Daoy (cell line): ENCODE results near the gene TMSB15A. TPM values are rescaled to one million over a fixed set of nuclear protein-coding genes. Genes with fewer than 3 reads are reported as not detected.
A peak's percentile ranks its signal among the peaks of the same experiment; 100 is the strongest.
"Not testable (repeated sequence)": the region's sequence is repeated elsewhere in the genome, so short reads cannot be mapped to it uniquely, and the experiment has no call there.

ENCODE experiments used
- DNase-seq: peaks from one replicate; pipeline ENCODE4 v3.0.0-alpha.2; 2015; ENCODE audit warnings: low read depth
- total RNA-seq: library from RNA; depleted of rRNA; stranded (reverse); fragments of >200 nt; shearing (Covaris generic); gene quantifications from 2 replicates; pipeline ENCODE4 v1.2.3, GENCODE V29; 2014; rRNA removed

Gene TMSB15A
- total RNA-seq, result 18.2 and 31.4 TPM in 2 replicates

GRCh38 chrX:102515975-102516941 lies at the start of gene TMSB15A:
Gene TMSB15A, minus strand, starts transcription at chrX:102516739.
- DNase-seq, result peak; percentile 73

GRCh38 chrX:102560423-102561068 lies 44.0 kb upstream of the TMSB15A start:
- no peak for DNase-seq

- no peak for DNase-seq
Observed at GRCh38 chrX:102558607-102559006, 42.1 kb upstream of the TMSB15A start.

- DNase-seq, result no peak
Observed at GRCh38 chrX:102548231-102548630, 31.7 kb upstream of the TMSB15A start.

GRCh38 chrX:102546828-102547493 lies 30.4 kb upstream of the TMSB15A start:
- DNase-seq, result peak; percentile 7

- DNase-seq, result not testable (repeated sequence)
Observed at GRCh38 chrX:102546175-102546574, 29.6 kb upstream of the TMSB15A start.

GRCh38 chrX:102535958-102536357 lies 19.4 kb upstream of the TMSB15A start:
- DNase-seq, result no peak

- peak; percentile 14 for DNase-seq
Observed at GRCh38 chrX:102517326-102517725, 787 bp upstream of the TMSB15A start.

GRCh38 chrX:102514536-102514935 lies 2.0 kb downstream of the TMSB15A start:
- DNase-seq, result no peak

GRCh38 chrX:102498732-102499131 lies 17.8 kb downstream of the TMSB15A start:
- DNase-seq, result no peak

GRCh38 chrX:102491766-102492165 lies 24.8 kb downstream of the TMSB15A start:
- DNase-seq, result no peak

GRCh38 chrX:102478765-102479164 lies 37.8 kb downstream of the TMSB15A start:
- not testable (repeated sequence) for DNase-seq

GRCh38 chrX:102471762-102472220 lies 44.7 kb downstream of the TMSB15A start, which contains the start of gene TCP11X2:
Gene TCP11X2, minus strand, starts transcription at chrX:102471812.
- not testable (repeated sequence) for DNase-seq

- not testable (repeated sequence) for DNase-seq
Observed at GRCh38 chrX:102470215-102470614, 46.3 kb downstream of the TMSB15A start.

Other genes with a start within 250 kb of the TMSB15A start
- 1.9 TPM in 1 of 2 replicates, not detected in the other for gene NXF2B, start 76.7 kb downstream of the TMSB15A start, total RNA-seq
- not detected in 2 replicates for gene TCP11X2, start 44.9 kb downstream of the TMSB15A start, total RNA-seq
- 10.5 and 17.1 TPM in 2 replicates for gene ARMCX5, start 82.8 kb upstream of the TMSB15A start, total RNA-seq
- gene GPRASP1, start 134.7 kb upstream of the TMSB15A start, total RNA-seq, result 0.69 and 1.5 TPM in 2 replicates
- 12.0 and 17.4 TPM in 2 replicates for gene GPRASP2, start 195.7 kb upstream of the TMSB15A start, total RNA-seq
- 3.2 and 3.9 TPM in 2 replicates for gene GPRASP3, start 204.0 kb upstream of the TMSB15A start, total RNA-seq